ENCODE measurements around the gene TTC1. TPM values are rescaled to one million over a fixed set of nuclear protein-coding genes. Genes with fewer than 3 reads are reported as not detected.

The TTC1 gene
- polyA plus RNA-seq, 4 donors: 42.2 to 49.2 (median 44.5) TPM

- H3K4me1 ChIP-seq (ENCODE audit: control insufficient read depth in 3 of 3, insufficient read depth in 2 of 3, low read depth in 1 of 3, low read length in 2 of 3): peaks cover 0 to 2% (median 0%) of the 10 kb centered on the region in 3 donors
- DNase-seq (no peak), FAIRE-seq (no peak)
- H3K27me3 ChIP-seq (ENCODE audit: control insufficient read depth in 3 of 3, insufficient read depth in 3 of 3, low read length in 3 of 3): peaks cover 3 to 72% (median 16%) of the 10 kb centered on the region in 3 donors
- no peaks in the 10 kb centered on the region for H3K36me3 ChIP-seq (ENCODE audit: control insufficient read depth in 3 of 3, insufficient read depth in 2 of 3, low read depth in 1 of 3, low read length in 3 of 3)
- H3K4me3 ChIP-seq (ENCODE audit: low read depth in 1 of 3, low read length in 3 of 3): no peak overlapping the region
- WGBS, 3 donors: 59 to 75% (median 73%) methylated on average over 4 of the region's 4 CpGs
- H3K9me3 ChIP-seq (ENCODE audit: control insufficient read depth in 2 of 2, insufficient read depth in 1 of 2, low read depth in 1 of 2, low read length in 1 of 2): no peaks in the 10 kb centered on the region
- no peak overlapping the region for H3K27ac ChIP-seq (ENCODE audit: low read depth in 1 of 3, low read length in 2 of 3)
Observed at GRCh38 chr5:159971038-159971437, 37.9 kb upstream of the TTC1 start.

- Histone ChIP-seq H3K9me3 (ENCODE audit: control insufficient read depth in 2 of 2, insufficient read depth in 1 of 2, low read depth in 1 of 2, low read length in 1 of 2) (no peaks in the 10 kb centered on the region), H3K4me3 (ENCODE audit: low read depth in 1 of 3, low read length in 3 of 3) (no peak overlapping the region), H3K36me3 (ENCODE audit: control insufficient read depth in 3 of 3, insufficient read depth in 2 of 3, low read depth in 1 of 3, low read length in 3 of 3) (no peaks in the 10 kb centered on the region), H3K4me1 (ENCODE audit: control insufficient read depth in 3 of 3, insufficient read depth in 2 of 3, low read depth in 1 of 3, low read length in 2 of 3) (peaks cover 0 to 2% (median 0%) of the 10 kb centered on the region in 3 donors), H3K27me3 (ENCODE audit: control insufficient read depth in 3 of 3, insufficient read depth in 3 of 3, low read length in 3 of 3) (peaks cover 3 to 67% (median 16%) of the 10 kb centered on the region in 3 donors), H3K27ac (ENCODE audit: low read depth in 1 of 3, low read length in 2 of 3) (no peak overlapping the region)
- no peak for FAIRE-seq
- no peak for DNase-seq
- WGBS, 3 donors: 31 to 38% (median 32%) methylated on average over 10 to 11 of the region's 11 CpGs
Observed at GRCh38 chr5:159971514-159971913, 37.4 kb upstream of the TTC1 start.

- H3K9me3 ChIP-seq (ENCODE audit: control insufficient read depth in 2 of 2, insufficient read depth in 1 of 2, low read depth in 1 of 2, low read length in 1 of 2): no peaks in the 10 kb centered on the region
- no peak overlapping the region for H3K27ac ChIP-seq (ENCODE audit: low read depth in 1 of 3, low read length in 2 of 3)
- peaks cover 3 to 68% (median 16%) of the 10 kb centered on the region in 3 donors for H3K27me3 ChIP-seq (ENCODE audit: control insufficient read depth in 3 of 3, insufficient read depth in 3 of 3, low read length in 3 of 3)
- WGBS, 3 donors: 1 to 4% (median 1%) methylated on average over 25 to 76 of the region's 76 CpGs
- FAIRE-seq (no peak), DNase-seq (peak; percentile 16 to 65)
- H3K4me1 ChIP-seq (ENCODE audit: control insufficient read depth in 3 of 3, insufficient read depth in 2 of 3, low read depth in 1 of 3, low read length in 2 of 3): peaks cover 0 to 2% (median 0%) of the 10 kb centered on the region in 3 donors
- peak overlapping the region in 1 of 3 donors; percentile 17 for H3K4me3 ChIP-seq (ENCODE audit: low read depth in 1 of 3, low read length in 3 of 3)
- H3K36me3 ChIP-seq (ENCODE audit: control insufficient read depth in 3 of 3, insufficient read depth in 2 of 3, low read depth in 1 of 3, low read length in 3 of 3): no peaks in the 10 kb centered on the region
Observed at GRCh38 chr5:159971931-159972461, 36.9 kb upstream of the TTC1 start.

- H3K36me3 ChIP-seq (ENCODE audit: control insufficient read depth in 3 of 3, insufficient read depth in 2 of 3, low read depth in 1 of 3, low read length in 3 of 3): no peaks in the 10 kb centered on the region
- H3K9me3 ChIP-seq (ENCODE audit: control insufficient read depth in 2 of 2, insufficient read depth in 1 of 2, low read depth in 1 of 2, low read length in 1 of 2): no peaks in the 10 kb centered on the region
- FAIRE-seq (no peak), DNase-seq (no peak)
- H3K4me3 ChIP-seq (ENCODE audit: low read depth in 1 of 3, low read length in 3 of 3): no peak overlapping the region
- H3K4me1 ChIP-seq (ENCODE audit: control insufficient read depth in 3 of 3, insufficient read depth in 2 of 3, low read depth in 1 of 3, low read length in 2 of 3): peaks cover 0 to 2% (median 0%) of the 10 kb centered on the region in 3 donors
- peaks cover 3 to 69% (median 16%) of the 10 kb centered on the region in 3 donors for H3K27me3 ChIP-seq (ENCODE audit: control insufficient read depth in 3 of 3, insufficient read depth in 3 of 3, low read length in 3 of 3)
- no peak overlapping the region for H3K27ac ChIP-seq (ENCODE audit: low read depth in 1 of 3, low read length in 2 of 3)
- 25 to 34% (median 32%) methylated on average over 40 to 48 of the region's 50 CpGs for WGBS, 3 donors
Observed at GRCh38 chr5:159972538-159973362, 36.2 kb upstream of the TTC1 start.

- no peaks in the 10 kb centered on the region for H3K9me3 ChIP-seq (ENCODE audit: control insufficient read depth in 2 of 2, insufficient read depth in 1 of 2, low read depth in 1 of 2, low read length in 1 of 2)
- H3K4me1 ChIP-seq (ENCODE audit: control insufficient read depth in 3 of 3, insufficient read depth in 2 of 3, low read depth in 1 of 3, low read length in 2 of 3): peaks cover 0 to 2% (median 0%) of the 10 kb centered on the region in 3 donors
- H3K27me3 ChIP-seq (ENCODE audit: control insufficient read depth in 3 of 3, insufficient read depth in 3 of 3, low read length in 3 of 3): peaks cover 3 to 68% (median 11%) of the 10 kb centered on the region in 3 donors
- H3K4me3 ChIP-seq (ENCODE audit: low read depth in 1 of 3, low read length in 3 of 3): no peak overlapping the region
- H3K27ac ChIP-seq (ENCODE audit: low read depth in 1 of 3, low read length in 2 of 3): no peak overlapping the region
- FAIRE-seq (no peak), DNase-seq (peak in 1 of 2 donors; percentile 2)
- H3K36me3 ChIP-seq (ENCODE audit: control insufficient read depth in 3 of 3, insufficient read depth in 2 of 3, low read depth in 1 of 3, low read length in 3 of 3): no peaks in the 10 kb centered on the region
- 47 to 57% (median 55%) methylated on average over 2 of the region's 2 CpGs for WGBS, 3 donors
Observed at GRCh38 chr5:159975462-159976019, 33.4 kb upstream of the TTC1 start.

- no peak overlapping the region for H3K27ac ChIP-seq (ENCODE audit: low read depth in 1 of 3, low read length in 2 of 3)
- H3K4me1 ChIP-seq (ENCODE audit: control insufficient read depth in 3 of 3, insufficient read depth in 2 of 3, low read depth in 1 of 3, low read length in 2 of 3): no peaks in the 10 kb centered on the region
- WGBS, 3 donors: 83 to 96% (median 95%) methylated on average over 3 of the region's 3 CpGs
- H3K9me3 ChIP-seq (ENCODE audit: control insufficient read depth in 2 of 2, insufficient read depth in 1 of 2, low read depth in 1 of 2, low read length in 1 of 2): no peaks in the 10 kb centered on the region
- FAIRE-seq (no peak), DNase-seq (no peak)
- no peaks in the 10 kb centered on the region for H3K36me3 ChIP-seq (ENCODE audit: control insufficient read depth in 3 of 3, insufficient read depth in 2 of 3, low read depth in 1 of 3, low read length in 3 of 3)
- no peak overlapping the region for H3K4me3 ChIP-seq (ENCODE audit: low read depth in 1 of 3, low read length in 3 of 3)
- H3K27me3 ChIP-seq (ENCODE audit: control insufficient read depth in 3 of 3, insufficient read depth in 3 of 3, low read length in 3 of 3): peaks cover 3 to 58% (median 8%) of the 10 kb centered on the region in 3 donors
Observed at GRCh38 chr5:159976921-159977320, 32.0 kb upstream of the TTC1 start.

GRCh38 chr5:159978358-159978757, 30.6 kb upstream of the TTC1 start:
- H3K36me3 ChIP-seq (ENCODE audit: control insufficient read depth in 3 of 3, insufficient read depth in 2 of 3, low read depth in 1 of 3, low read length in 3 of 3): no peaks in the 10 kb centered on the region
- no peaks in the 10 kb centered on the region for H3K9me3 ChIP-seq (ENCODE audit: control insufficient read depth in 2 of 2, insufficient read depth in 1 of 2, low read depth in 1 of 2, low read length in 1 of 2)
- H3K4me1 ChIP-seq (ENCODE audit: control insufficient read depth in 3 of 3, insufficient read depth in 2 of 3, low read depth in 1 of 3, low read length in 2 of 3): no peaks in the 10 kb centered on the region
- H3K4me3 ChIP-seq (ENCODE audit: low read depth in 1 of 3, low read length in 3 of 3): no peak overlapping the region
- peaks cover 0 to 57% (median 2%) of the 10 kb centered on the region in 3 donors for H3K27me3 ChIP-seq (ENCODE audit: control insufficient read depth in 3 of 3, insufficient read depth in 3 of 3, low read length in 3 of 3)
- WGBS, 3 donors: 10 to 28% (median 18%) methylated on average over 2 of the region's 2 CpGs
- DNase-seq: no peak
- no peak overlapping the region for H3K27ac ChIP-seq (ENCODE audit: low read depth in 1 of 3, low read length in 2 of 3)
- FAIRE-seq: no peak

- WGBS, 3 donors: 82 to 86% (median 82%) methylated on average over 8 of the region's 8 CpGs
- FAIRE-seq (no peak), DNase-seq (no peak)
- H3K27ac ChIP-seq (ENCODE audit: low read depth in 1 of 3, low read length in 2 of 3): no peak overlapping the region
- peaks cover 0 to 35% (median 0%) of the 10 kb centered on the region in 3 donors for H3K27me3 ChIP-seq (ENCODE audit: control insufficient read depth in 3 of 3, insufficient read depth in 3 of 3, low read length in 3 of 3)
- no peaks in the 10 kb centered on the region for H3K36me3 ChIP-seq (ENCODE audit: control insufficient read depth in 3 of 3, insufficient read depth in 2 of 3, low read depth in 1 of 3, low read length in 3 of 3)
- H3K9me3 ChIP-seq (ENCODE audit: control insufficient read depth in 2 of 2, insufficient read depth in 1 of 2, low read depth in 1 of 2, low read length in 1 of 2): no peaks in the 10 kb centered on the region
- H3K4me1 ChIP-seq (ENCODE audit: control insufficient read depth in 3 of 3, insufficient read depth in 2 of 3, low read depth in 1 of 3, low read length in 2 of 3): peaks cover 0 to 4% (median 0%) of the 10 kb centered on the region in 3 donors
- H3K4me3 ChIP-seq (ENCODE audit: low read depth in 1 of 3, low read length in 3 of 3): no peak overlapping the region
Observed at GRCh38 chr5:159982421-159983173, 26.3 kb upstream of the TTC1 start.

Measured in small intestine (tissue), 7 donors.